ENCODE measurements around the gene MVB12B. TPM values are rescaled to one million over a fixed set of nuclear protein-coding genes. Genes with fewer than 3 reads are reported as not detected.

Gene MVB12B
- total and polyA plus RNA-seq, 10 donors = 2.8 to 52.4 (median 34.8) TPM

- Histone ChIP-seq H3K9me3 (peaks cover 0 to 19% (median 14%) of the 10 kb centered on the region in 8 donors), H3K4me3 (no peak overlapping the region), H3K36me3 (no peaks in the 10 kb centered on the region), H3K27ac (peak overlapping the region in 6 of 8 donors; percentile 26 to 57 (median 50)), H3K4me1 (peaks cover 0 to 28% (median 4%) of the 10 kb centered on the region in 6 donors), H3K27me3 (replicated peaks in 1 of 7) (no peaks in the 10 kb centered on the region)
- DNase-seq = peak; percentile 20
- TF ChIP-seq POLR2AphosphoS5 (IDR thresholded peaks at IDR 0.05) (no peak), CTCF (IDR thresholded peaks at IDR 0.05 in 8 of 11, conservative IDR thresholded peaks at IDR 0.05 in 3 of 11) (no peak), POLR2A (IDR thresholded peaks at IDR 0.05) (no peak)
- 46 to 70% (median 53%) methylated on average over 4 of the region's 4 CpGs for WGBS, 5 donors
- intact Hi-C loops (cut with DNase I; ENCODE audit: low total_unique reads) = no loop called here
Measured at GRCh38 chr9:126320158-126320922, 6.3 kb upstream of the MVB12B start.

DNA sequence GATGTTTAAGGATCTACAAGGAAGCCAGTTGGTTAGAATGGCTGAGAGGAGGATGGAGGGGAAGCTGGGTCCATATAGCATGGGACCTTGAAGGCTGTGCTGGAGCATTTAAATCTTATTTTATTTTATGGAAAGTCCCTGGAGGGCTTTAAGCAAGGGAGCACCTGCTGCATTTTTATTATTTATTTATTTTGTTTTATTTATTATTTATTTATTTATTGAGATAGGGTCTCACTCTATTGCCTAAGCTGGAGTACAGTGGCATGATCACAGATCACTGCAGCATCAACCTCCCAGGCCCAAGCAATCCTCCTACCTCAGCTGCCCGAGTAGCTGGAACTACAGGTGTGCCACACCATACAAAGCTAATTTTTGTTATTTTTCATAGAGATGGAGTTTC lies 4.9 kb upstream of the MVB12B start:
- H3K27me3 ChIP-seq (replicated peaks in 1 of 7) = no peaks in the 10 kb centered on the region
- 78 to 92% (median 90%) methylated on average over 1 of the region's 1 CpG for WGBS, 5 donors
- H3K4me1 ChIP-seq = peaks cover 3 to 38% (median 9%) of the 10 kb centered on the region in 6 donors
- no peak for TF ChIP-seq CTCF (IDR thresholded peaks at IDR 0.05 in 8 of 11, conservative IDR thresholded peaks at IDR 0.05 in 3 of 11)
- intact Hi-C loops (cut with DNase I; ENCODE audit: low total_unique reads) = no loop called here
- H3K4me3 ChIP-seq = no peak overlapping the region
- H3K36me3 ChIP-seq = no peaks in the 10 kb centered on the region
- peak; percentile 1 for DNase-seq
- peaks cover 0 to 19% (median 14%) of the 10 kb centered on the region in 8 donors for H3K9me3 ChIP-seq
- H3K27ac ChIP-seq = no peak overlapping the region

DNA sequence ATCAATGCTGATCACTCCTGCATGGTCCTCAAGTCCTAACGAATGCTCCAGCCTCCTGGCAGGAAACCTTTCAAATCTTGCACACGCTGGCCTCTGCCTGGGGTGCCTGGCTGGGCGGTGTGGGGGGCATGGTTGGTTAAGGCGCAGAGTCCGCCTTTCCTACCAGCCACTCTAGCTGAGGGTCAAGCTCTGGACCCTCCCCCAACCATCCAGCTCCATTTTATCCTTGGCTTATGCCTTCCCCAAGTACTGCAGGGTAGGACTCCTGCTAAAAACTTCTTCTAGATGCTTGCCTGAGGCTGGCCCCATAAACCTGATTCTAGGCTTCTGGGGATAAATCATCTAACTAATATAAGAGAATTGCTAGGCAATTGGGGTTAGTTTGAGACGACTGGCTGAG lies 808 bp upstream of the MVB12B start:
- intact Hi-C loops (cut with DNase I; ENCODE audit: low total_unique reads) = no loop called here
- TF ChIP-seq CTCF (IDR thresholded peaks at IDR 0.05 in 8 of 11, conservative IDR thresholded peaks at IDR 0.05 in 3 of 11) (no peak), POLR2A (IDR thresholded peaks at IDR 0.05) (no peak), POLR2AphosphoS5 (IDR thresholded peaks at IDR 0.05) (no peak)
- Histone ChIP-seq H3K9me3 (peaks cover 0 to 19% (median 14%) of the 10 kb centered on the region in 8 donors), H3K4me3 (peak overlapping the region in 5 of 8 donors; percentile 36 to 79 (median 54)), H3K36me3 (no peaks in the 10 kb centered on the region), H3K27ac (peak overlapping the region; percentile 74 to 92 (median 84)), H3K27me3 (replicated peaks in 1 of 7) (no peaks in the 10 kb centered on the region), H3K4me1 (peaks cover 7 to 53% (median 38%) of the 10 kb centered on the region in 6 donors)
- no peak for DNase-seq
- WGBS, 5 donors = 75 to 83% (median 79%) methylated on average over 6 of the region's 6 CpGs

GRCh38 chr9:126327006-126327713 lies 531 bp downstream of the MVB12B start:
- H3K36me3 ChIP-seq = no peaks in the 10 kb centered on the region
- peak; percentile 87 for DNase-seq
- intact Hi-C loops (cut with DNase I; ENCODE audit: low total_unique reads) = no loop called here
- peak overlapping the region; percentile 49 to 92 (median 84) for H3K27ac ChIP-seq
- H3K4me3 ChIP-seq = peak overlapping the region; percentile 30 to 79 (median 49)
- H3K4me1 ChIP-seq = peaks cover 5 to 61% (median 50%) of the 10 kb centered on the region in 6 donors
- peaks cover 0 to 19% (median 14%) of the 10 kb centered on the region in 8 donors for H3K9me3 ChIP-seq
- 5 to 31% (median 8%) methylated on average over 5 to 59 of the region's 59 CpGs for WGBS, 5 donors
- no peak for TF ChIP-seq CTCF (IDR thresholded peaks at IDR 0.05 in 8 of 11, conservative IDR thresholded peaks at IDR 0.05 in 3 of 11)
- no peak for TF ChIP-seq POLR2AphosphoS5 (IDR thresholded peaks at IDR 0.05)
- no peak for TF ChIP-seq POLR2A (IDR thresholded peaks at IDR 0.05)
- H3K27me3 ChIP-seq (replicated peaks in 1 of 7) = no peaks in the 10 kb centered on the region
